HG03139 (cell line): ENCODE measurements around the gene C1orf53.
"Not testable (repeated sequence)": the region's sequence is repeated elsewhere in the genome, so short reads cannot be mapped to it uniquely, and the experiment has no call there.

ENCODE experiments used
- ATAC-seq: cut with Tn5 transposase; IDR thresholded peaks from one replicate; pipeline ENCODE4 v1.9.1; 2021; ENCODE audit not compliant: unreplicated experiment

The C1orf53 gene

DNA sequence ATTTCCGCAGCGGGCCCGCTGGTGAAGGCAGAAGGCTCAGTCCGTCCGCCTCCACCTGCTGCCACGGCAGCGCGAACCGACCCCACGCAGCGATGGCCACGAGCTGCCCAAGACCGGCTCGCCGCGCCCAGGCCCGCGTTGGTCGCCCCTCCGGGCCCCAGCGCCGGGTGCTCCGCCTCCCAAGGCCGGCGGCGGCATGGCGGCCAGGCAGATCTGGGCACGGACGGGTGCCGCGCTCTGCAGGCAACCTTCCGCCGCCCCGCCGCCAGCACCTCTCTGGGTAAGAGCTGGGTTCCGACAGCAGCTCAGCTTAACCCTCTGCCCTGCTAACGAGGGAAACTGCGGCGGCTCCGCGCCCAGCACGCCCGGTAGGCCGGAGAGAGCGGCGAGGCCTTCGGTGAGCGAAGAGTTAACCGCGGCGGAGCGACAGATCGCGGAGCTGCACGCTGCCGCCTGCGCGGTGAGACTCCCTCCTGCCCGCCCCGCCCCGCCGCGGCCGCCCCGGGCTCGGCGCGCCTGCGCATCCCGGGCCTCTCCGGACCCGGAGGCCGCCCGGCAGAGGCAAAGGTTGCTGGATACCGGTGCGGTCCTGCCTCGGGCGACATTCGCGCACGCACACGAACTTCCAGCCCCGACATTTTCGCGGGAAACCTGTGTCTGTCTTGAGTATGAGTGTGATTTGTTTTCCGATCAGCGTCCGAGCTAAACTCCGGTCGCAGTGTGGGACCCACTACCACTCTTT is at the start of gene C1orf53:
Gene C1orf53, plus strand, starts transcription at position 177 of the 742 bp plus-strand sequence. Its CDS starts 20 bp downstream, at position 197.
- peak; percentile 96 for ATAC-seq

DNA sequence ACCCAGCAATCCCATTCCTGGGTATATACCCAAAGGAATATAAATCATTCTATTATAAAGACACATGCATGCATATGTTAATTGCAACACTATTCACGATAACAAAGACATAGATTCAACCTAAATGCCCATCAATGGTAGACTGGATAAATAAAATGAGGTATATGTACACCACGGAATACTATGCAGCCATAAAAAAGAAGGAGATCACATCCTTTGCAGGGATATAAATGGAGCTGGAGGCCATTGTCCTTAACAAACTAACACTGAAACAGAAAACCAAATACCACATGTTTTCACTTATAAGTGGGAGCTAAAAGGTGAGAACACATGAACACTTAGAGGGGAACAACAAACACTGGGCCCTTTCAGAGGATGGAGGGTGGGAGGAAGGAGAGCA is 46.7 kb upstream of the C1orf53 start:
- not testable (repeated sequence) for ATAC-seq

DNA sequence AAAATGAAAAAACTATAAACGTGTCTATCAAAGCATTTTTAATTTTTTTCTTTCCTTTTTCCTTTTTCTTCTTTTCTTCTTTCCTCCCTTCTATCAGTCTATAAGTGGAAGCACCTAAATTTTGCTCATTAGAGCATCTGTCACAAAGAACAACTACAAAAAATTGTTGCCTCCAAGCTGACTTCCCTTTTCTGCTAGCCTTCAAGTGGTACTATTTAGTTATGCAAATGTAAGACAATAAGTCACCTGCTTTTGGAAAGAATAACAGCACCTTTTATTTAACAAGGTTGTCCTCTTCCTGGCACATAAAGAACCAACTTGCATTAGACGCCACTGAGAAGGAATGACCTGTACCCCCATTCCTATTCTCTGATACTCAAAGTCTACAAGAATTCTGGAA is 45.0 kb upstream of the C1orf53 start:
- ATAC-seq, result no peak

DNA sequence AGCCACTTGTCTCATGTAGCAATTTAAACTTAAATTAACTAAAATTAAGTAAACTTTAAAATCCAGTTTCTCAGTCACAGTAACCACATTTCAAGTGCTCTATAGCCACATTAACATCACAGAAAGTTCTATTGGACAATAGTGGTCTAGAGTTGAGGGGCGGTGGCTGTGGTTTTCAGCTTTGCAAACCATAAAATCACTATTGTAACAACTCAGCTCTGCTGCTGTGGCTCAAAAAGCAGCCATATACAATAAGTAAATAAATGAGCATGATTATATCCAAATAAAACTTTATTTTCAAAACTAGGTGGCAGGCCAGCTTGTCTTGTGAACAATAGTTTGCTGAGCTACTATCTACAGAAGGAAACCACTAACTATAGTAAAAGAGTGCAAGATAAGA is 43.4 kb upstream of the C1orf53 start:
- ATAC-seq, result no peak

DNA sequence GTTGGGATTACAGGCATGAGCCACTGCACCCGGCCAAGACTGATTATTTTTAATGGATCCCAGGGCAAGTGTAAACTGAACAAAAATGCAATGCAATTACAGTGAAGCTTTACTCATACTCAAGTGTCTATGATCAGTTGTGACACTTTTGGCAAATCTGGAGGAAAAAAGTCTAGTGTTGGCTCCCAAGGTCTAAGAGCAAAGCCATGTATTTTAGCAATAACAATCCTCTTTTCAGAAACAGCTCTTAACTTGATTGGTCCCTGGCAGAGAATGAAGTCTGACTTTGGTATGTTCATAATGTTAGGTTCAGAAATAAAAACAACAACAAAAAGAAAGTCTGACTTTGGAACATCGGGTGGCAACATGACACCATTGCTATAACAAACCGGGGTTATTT is 40.2 kb upstream of the C1orf53 start:
- no peak for ATAC-seq

DNA sequence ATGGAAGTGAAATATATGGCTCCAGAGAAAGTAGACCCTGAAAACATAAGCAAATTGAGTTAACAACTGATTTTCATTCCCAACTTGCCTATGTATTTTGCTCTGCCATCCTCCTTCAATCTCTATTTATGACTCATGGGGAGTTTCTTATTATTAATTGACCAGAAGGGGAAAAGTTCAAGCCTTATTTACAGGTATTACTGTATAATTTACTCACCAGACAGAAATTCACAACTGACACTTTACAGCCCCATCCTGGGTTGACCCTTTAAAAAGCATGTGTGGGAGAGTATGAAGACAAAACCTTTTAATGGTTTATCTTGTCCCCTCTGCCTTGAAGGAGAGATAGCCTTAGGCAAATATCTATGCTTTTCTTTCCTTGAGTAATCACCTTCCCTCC is 39.8 kb upstream of the C1orf53 start:
- no peak for ATAC-seq

DNA sequence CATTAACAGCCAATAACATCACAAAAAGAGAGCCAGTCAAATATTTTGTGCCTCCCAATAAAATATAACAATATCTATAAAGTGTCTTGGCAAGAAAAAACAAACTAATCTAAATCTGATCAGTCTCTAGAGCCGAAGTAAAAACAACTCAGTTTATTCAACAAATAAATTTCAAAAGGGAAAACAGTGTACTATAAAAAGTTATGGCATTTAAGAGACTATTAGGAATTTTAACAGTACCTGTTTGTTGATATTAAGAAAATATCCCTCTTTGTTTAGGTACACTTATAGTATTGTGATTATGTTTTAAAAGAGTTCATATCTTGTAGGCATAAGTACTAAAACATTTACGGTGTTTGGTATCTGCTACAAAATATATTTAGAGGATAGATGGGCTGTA is 36.6 kb upstream of the C1orf53 start:
- ATAC-seq, result no peak

DNA sequence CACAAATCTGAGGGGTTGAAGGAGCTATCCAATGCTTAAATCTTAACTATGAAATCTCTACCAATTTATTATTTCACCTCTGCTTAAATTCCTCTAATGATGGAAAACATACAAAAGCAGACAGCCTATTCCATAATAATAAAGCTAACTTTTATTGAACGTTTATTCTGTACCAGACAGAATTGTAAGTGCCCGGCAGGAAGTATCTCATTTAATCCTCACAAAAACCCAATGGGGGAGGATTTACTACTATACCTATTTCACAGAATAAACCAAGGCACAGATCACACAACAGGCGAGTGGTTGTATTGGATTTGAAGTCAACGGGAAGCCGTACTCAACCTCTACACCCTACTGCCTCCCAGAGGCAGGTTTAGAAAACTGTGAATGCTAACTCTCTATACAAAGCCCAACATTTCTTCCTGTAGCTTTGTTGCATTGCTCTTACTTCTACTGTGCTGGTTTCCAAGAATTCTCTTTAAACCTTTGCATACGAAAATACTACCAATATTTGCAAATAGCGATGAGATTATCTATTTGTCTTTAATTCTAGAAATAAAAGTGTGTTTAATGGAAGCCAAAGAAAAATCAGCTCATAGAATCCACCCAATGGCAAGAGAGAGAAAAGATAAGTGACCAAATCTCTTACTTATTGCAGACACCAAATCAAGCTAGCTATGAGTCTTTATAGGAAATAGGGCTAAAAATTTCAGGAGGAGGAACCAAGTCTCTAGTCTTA is 33.5 kb upstream of the C1orf53 start:
- peak; percentile 81 for ATAC-seq

DNA sequence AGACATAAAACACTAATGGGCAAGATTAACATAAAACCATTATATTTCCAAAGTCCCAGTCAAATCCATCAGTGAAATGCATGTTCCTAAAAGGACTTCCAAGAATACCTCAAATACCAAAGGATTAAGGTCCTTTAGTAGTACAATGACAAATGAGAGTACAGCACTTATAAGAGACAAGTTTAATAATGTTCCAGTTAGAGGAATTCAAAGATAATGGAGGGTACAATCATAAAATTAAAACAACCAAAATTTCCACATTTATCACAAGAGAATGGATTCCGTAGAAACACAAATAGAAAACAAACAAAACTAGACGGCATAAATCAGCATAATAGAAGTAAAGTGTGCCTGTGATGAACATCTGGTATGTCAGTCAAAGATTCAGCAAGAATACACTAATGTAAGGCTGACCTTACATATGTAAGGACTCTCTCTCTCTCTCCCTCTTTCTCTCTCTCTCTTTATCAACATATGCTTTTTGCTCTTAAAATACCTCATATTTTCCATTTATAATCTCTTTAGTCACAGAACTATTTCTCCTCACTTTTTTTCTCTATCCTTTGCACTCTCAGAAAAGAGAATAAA is 32.8 kb upstream of the C1orf53 start:
- ATAC-seq, result no peak

DNA sequence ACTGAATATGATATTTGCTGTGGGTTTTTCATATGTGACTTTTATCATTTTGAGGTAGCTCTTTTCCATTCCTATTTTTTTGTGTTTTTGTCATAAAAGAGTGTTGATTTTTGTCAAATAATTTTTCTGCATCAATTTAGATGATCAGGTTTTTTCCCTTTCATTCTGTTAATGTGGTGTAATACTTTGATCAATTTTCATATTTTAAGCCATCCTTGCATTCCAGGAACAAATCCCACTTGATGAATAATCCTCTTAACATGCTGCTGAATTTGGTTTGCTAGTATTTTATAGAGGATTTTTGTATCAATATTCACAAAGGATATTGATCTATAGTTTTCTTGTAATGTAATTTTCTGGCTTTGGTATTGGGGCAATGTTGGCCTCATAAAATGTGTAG is 25.5 kb upstream of the C1orf53 start:
- ATAC-seq, result no peak

DNA sequence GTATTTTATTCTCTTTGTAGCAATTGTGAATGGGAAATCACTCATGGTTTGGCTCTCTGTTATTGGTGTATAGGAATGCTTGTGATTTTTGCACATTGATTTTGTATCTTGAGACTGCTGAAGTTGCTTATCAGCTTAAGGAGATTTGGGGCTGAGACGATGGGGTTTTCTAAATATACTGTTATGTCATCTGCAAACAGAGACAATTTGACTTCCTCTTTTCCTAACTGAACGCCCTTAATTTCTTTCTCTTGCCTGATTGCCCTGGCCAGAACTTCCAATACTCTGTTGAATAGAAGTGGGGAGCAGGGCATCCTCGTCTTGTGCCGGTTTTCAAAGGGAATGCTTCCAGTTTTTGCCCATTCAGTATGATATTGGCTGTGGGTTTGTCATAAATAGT is 22.0 kb upstream of the C1orf53 start:
- ATAC-seq, result not testable (repeated sequence)

DNA sequence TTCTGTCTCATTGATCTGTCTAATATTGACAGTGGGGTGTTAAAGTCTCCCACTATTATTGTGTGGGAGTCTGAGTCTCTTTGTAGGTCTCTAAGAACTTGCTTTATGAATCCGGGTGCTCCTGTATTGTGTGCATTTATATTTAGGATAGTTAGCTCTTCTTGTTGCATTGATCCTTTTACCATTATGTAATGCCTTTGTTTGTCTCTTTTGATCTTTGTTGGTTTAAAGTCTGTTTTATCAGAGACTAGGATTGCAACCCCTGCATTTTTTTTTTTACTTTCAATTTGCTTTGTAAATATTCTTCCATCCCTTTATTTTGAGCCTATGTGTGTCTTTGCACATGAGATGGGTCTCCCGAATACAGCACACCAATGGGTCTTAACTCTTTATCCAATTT is 20.2 kb upstream of the C1orf53 start:
- ATAC-seq, result not testable (repeated sequence)

DNA sequence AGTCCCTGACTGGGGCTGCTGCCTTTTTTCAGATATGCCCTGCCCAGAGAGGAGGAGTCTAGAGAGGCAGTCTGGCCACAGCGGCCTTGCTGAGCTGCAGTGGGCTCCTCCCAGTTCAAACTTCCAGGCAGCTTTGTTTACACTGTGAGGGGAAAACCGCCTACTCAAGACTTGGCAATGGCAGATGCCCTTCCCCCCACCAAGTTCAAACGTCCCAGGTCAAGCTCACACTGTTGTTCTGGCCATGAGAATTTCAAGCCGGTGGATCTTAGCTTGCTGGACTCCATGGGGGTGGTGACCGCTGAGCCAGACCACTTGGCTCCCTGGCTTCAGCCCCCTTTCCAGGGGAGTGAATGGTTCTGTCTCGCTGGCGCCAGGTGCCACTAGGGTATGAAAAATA is 18.3 kb upstream of the C1orf53 start:
- no peak for ATAC-seq

DNA sequence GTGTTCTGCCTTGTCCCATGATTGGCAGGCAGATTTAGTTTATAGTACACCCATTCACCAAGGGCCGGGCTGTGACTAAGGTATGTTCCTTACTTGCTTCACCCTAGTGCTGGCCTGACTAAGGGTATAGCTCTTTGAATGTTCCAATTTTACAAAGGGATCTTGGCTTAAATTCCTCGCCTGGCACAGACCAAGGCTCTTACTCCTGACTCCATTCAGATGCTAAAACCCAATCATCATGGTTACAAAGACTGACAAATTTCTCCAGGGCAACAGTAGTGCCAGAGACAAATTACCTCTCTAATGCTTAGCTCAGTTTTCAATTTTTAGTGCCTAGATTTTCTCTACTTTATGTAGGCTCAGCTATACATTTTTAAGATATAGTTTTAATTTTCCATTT is 11.5 kb upstream of the C1orf53 start:
- no peak for ATAC-seq

DNA sequence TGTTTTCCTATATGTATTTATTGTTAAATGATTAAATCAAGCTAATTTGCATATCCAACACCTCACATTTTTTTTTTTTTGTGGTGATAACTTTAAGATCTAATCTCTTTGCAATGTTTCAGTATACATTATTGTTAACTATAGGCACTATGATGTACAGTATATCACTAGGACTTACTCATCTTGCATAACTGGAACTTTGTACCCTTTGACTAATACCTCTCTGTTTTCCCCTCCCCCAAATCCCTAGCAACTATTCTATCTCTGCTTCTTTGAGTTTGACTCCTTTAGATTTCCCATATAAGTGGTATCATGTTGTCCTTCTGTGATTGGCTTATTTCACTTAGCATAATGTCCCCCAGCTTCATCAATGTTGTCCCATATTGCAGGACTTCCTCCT is 9.7 kb upstream of the C1orf53 start:
- ATAC-seq, result no peak

DNA sequence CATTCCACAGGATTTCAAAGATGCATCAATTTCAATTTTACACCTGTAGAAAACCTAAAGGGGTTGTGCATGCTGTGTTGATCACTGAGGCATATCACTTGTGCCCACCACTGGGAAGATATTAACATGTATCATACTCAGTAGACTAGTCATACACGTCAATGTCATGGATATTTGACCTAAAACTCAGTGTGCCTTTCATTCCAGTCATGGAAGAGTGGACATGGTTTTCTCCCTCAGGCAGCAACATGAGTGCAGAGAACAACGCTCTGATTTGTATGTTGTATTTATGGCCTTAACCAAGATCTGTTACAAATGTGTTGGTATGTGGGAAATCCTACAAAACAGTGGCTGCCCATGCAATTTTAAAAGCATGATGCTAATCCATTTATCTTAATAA is 6.1 kb upstream of the C1orf53 start:
- ATAC-seq, result no peak

DNA sequence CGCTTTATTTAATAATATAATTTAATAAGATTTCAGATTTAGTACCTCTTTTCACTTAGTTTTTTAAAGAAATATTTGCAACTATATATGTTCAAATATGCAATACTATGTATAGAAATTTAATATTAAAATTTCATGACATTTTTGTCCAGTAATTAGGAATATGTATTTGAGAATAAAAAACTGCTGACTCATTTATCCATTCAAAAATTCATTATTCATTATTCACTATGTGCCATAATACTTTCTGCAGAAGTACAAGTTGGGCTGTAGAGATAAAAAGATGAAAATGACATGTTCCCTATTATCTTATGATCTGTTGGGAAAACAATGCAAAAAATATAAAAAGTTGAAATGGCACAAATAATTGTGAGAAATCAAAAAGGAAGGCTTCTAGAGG is 3.4 kb upstream of the C1orf53 start:
- no peak for ATAC-seq

DNA sequence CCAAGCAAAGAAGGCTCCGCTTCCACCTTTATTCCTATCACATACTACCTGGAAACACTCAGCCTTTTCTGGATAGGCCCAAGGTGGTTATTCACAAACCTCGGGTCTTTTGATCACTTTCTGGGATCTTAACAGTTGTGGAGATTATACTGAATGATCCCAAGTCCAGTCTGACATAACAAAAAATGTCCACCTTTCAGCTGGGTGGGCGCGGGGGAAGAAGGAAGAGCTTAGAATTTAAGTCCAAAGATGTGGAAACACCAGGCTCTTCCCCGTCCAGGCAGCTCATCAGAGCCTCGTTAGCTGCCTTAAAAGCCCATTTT is 338 bp upstream of the C1orf53 start:
- ATAC-seq, result no peak

DNA sequence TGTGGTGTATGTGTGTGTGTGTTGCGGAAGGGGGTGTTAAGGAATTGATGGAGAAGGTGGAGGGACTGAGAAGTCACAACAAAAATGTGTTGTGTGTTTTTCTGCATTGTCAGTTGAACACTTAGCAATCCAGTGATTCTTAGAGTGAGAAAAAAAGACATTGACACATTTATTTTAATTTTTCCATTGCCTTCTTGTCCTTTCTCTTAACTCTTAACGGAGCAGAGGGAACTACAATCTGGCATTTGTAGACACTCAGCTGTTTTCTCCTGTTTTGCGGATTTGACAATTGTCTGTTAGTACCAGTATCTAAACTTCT is 725 bp downstream of the C1orf53 start:
- ATAC-seq, result no peak

DNA sequence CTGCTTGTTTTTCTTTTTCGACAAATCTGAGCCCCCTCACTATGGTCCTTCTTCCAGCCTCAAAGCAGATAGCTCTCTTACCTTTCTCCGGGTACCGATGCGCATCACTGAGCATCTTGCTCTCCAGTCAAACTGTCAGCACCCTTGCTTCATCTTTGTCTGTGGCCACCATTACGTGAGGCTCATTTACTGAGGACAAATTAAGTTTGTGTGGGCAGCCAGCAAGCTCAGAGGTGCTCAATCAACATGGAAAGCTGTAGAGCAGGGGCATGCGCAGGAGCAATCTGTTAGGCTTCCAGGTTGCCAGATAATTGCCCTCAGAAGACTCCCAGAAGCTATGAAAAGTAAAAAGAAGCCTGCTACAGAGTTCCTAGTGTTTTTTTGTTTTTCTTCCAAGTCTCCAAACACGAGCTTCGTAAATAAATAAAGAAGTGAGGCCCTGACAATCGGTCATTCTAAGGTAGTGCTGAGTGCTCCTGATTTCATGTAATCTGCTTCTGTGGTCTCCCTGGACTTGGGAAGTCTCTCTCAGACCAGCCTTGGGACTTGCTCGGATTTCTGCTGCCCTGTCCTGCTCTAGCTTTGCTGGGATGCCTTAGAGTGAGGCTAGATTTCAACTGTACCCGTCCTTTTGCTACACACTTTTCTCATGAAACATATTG is 1.8 kb downstream of the C1orf53 start:
- no peak for ATAC-seq

DNA sequence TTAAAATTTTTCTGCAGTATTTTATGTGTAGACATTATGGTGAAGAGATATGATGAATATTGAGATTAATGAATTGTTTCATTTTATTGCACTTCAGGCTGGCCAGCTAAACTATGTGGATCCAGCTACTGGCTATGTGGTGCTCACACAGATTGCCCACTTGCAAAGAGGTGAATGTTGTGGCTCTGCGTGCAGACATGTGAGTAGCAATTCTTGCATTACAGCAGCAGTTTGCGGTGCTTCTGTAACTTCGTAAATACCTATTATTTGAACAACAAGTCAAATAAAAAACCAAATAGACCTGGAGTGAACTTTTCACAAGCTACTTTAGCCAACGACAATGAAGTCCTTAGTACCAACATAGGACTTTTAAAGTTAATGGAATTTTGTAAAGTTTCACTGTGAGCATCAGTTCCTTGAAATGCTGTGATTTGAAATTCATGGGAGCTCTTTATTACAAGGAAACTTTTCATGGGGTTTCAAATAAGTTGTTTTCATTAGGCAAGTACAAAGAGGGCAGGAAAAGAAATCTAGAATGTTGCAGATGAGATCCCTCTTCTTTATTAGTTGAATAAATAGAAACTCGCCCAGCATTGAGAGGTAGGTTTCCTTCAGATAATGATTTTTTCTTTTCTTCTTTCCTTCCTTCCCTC is 3.4 kb downstream of the C1orf53 start:
- ATAC-seq, result no peak
